HG03469 (cell line): ENCODE results near the gene BMP5.

Source experiments
- ATAC-seq: cut with Tn5 transposase; IDR thresholded peaks from one replicate; pipeline ENCODE4 v1.9.1; 2021; ENCODE audit warnings: mild to moderate bottlenecking, moderate library complexity, moderate number of reproducible peaks; ENCODE audit not compliant: unreplicated experiment

Gene BMP5

GRCh38 chr6:55726144-55726543 lies 149.2 kb downstream of the BMP5 start:
- ATAC-seq, result no peak

GRCh38 chr6:55714831-55715230 lies 160.6 kb downstream of the BMP5 start:
- ATAC-seq, result no peak

GRCh38 chr6:55713436-55713835 lies 162.0 kb downstream of the BMP5 start:
- ATAC-seq, result no peak

- no peak for ATAC-seq
Observed at GRCh38 chr6:55708711-55709110, 166.7 kb downstream of the BMP5 start.

GRCh38 chr6:55705451-55706440 lies 169.6 kb downstream of the BMP5 start:
- no peak for ATAC-seq

- no peak for ATAC-seq
Observed at GRCh38 chr6:55704421-55704820, 171.0 kb downstream of the BMP5 start.
